ENCODE measurements around the gene ADGRL4. TPM values are rescaled to one million over a fixed set of nuclear protein-coding genes. Genes with fewer than 3 reads are reported as not detected.

ADGRL4 gene
- total and polyA plus RNA-seq, 2 of the 13 experiments (the other 11 are each of a cell fraction or from before 2014, with no cell fraction given) = not detected

DNA sequence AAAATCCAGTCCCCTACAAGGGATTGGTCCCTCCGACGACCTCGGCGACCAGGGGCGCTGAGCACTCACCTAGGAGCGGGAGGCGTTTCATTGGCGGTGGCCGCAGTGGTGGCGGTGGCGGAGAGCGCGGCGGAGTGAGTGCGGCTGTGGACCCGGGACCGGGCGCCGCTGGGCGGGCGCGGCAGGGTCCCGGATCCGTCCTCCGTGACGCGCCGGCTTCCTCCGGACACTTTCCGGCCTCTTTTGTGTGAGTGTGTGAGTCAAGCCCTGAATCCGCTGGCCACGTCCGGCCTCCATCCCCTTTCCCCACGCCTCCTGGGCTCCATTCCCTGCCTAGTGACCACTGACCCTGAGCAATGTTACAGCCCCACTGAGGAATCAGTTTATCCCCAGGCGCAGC lies at the start of gene ADGRL4 (continued):
- TF ChIP-seq, protein P1, sequence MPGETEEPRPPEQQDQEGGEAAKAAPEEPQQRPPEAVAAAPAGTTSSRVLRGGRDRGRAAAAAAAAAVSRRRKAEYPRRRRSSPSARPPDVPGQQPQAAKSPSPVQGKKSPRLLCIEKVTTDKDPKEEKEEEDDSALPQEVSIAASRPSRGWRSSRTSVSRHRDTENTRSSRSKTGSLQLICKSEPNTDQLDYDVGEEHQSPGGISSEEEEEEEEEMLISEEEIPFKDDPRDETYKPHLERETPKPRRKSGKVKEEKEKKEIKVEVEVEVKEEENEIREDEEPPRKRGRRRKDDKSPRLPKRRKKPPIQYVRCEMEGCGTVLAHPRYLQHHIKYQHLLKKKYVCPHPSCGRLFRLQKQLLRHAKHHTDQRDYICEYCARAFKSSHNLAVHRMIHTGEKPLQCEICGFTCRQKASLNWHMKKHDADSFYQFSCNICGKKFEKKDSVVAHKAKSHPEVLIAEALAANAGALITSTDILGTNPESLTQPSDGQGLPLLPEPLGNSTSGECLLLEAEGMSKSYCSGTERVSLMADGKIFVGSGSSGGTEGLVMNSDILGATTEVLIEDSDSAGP (CRISPR knock-in tag; IDR thresholded peaks at IDR 0.05; ENCODE audit: borderline replicate concordance) = no peak

GRCh38 chr1:79055856-79056255 lies 49.3 kb upstream of the ADGRL4 start:
- BruUV-seq (replicated peaks) = no TSS peak
- H3K4me3 ChIP-seq (replicated peaks in 1 of 3; ENCODE audit: insufficient read depth in 1 of 3, low read depth in 2 of 3, low read length in 3 of 3) = no peak overlapping the region
- H3K9me3 ChIP-seq (ENCODE audit: low read length) = peaks cover 84% of the 10 kb centered on the region
- FAIRE-seq (no peak), ATAC-seq (no peak), DNase-seq (ENCODE audit: low spot score) (no peak)
- H2AFZ ChIP-seq (ENCODE audit: low read length) = no peak overlapping the region
- H3K9ac ChIP-seq (ENCODE audit: insufficient read depth, low read depth, low read length) = no peak overlapping the region
- H3K4me2 ChIP-seq (ENCODE audit: low read depth, low read length) = no peak overlapping the region
- POLR2A ChIA-PET = no interaction called here
- no peaks in the 10 kb centered on the region for H3K27me3 ChIP-seq (ENCODE audit: control insufficient read depth in 1 of 2, insufficient read depth in 2 of 2, low read length in 2 of 2)
- H3K4me1 ChIP-seq (ENCODE audit: insufficient read depth, low read length) = no peaks in the 10 kb centered on the region
- CTCF ChIA-PET (ENCODE audit: low intra/inter-chr PET ratio, low total read pairs) = no interaction called here
- TF ChIP-seq, protein P2, sequence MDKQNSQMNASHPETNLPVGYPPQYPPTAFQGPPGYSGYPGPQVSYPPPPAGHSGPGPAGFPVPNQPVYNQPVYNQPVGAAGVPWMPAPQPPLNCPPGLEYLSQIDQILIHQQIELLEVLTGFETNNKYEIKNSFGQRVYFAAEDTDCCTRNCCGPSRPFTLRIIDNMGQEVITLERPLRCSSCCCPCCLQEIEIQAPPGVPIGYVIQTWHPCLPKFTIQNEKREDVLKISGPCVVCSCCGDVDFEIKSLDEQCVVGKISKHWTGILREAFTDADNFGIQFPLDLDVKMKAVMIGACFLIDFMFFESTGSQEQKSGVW (CRISPR knock-in tag; IDR thresholded peaks at IDR 0.05; ENCODE audit: borderline replicate concordance) = no peak
- TF ChIP-seq, protein P3, sequence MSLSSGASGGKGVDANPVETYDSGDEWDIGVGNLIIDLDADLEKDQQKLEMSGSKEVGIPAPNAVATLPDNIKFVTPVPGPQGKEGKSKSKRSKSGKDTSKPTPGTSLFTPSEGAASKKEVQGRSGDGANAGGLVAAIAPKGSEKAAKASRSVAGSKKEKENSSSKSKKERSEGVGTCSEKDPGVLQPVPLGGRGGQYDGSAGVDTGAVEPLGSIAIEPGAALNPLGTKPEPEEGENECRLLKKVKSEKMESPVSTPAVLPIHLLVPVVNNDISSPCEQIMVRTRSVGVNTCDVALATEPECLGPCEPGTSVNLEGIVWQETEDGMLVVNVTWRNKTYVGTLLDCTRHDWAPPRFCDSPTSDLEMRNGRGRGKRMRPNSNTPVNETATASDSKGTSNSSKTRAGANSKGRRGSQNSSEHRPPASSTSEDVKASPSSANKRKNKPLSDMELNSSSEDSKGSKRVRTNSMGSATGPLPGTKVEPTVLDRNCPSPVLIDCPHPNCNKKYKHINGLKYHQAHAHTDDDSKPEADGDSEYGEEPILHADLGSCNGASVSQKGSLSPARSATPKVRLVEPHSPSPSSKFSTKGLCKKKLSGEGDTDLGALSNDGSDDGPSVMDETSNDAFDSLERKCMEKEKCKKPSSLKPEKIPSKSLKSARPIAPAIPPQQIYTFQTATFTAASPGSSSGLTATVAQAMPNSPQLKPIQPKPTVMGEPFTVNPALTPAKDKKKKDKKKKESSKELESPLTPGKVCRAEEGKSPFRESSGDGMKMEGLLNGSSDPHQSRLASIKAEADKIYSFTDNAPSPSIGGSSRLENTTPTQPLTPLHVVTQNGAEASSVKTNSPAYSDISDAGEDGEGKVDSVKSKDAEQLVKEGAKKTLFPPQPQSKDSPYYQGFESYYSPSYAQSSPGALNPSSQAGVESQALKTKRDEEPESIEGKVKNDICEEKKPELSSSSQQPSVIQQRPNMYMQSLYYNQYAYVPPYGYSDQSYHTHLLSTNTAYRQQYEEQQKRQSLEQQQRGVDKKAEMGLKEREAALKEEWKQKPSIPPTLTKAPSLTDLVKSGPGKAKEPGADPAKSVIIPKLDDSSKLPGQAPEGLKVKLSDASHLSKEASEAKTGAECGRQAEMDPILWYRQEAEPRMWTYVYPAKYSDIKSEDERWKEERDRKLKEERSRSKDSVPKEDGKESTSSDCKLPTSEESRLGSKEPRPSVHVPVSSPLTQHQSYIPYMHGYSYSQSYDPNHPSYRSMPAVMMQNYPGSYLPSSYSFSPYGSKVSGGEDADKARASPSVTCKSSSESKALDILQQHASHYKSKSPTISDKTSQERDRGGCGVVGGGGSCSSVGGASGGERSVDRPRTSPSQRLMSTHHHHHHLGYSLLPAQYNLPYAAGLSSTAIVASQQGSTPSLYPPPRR (CRISPR knock-in tag; IDR thresholded peaks at IDR 0.05; ENCODE audit: borderline replicate concordance) = no peak
- TF ChIP-seq ZNF777 (CRISPR knock-in tag; IDR thresholded peaks at IDR 0.05) (no peak), STAG1 (CRISPR knock-in tag; IDR thresholded peaks at IDR 0.05) (no peak)
- H3K79me2 ChIP-seq (ENCODE audit: insufficient read depth, low read length) = no peaks in the 10 kb centered on the region
- in situ Hi-C loops (cut with HindIII; ENCODE audit: extremely low pct_ligation_motif_present, low pct_unique_long_range_greater_than_20kb) = no loop called here
- no peaks in the 10 kb centered on the region for H3K36me3 ChIP-seq (replicated peaks in 1 of 2; ENCODE audit: control insufficient read depth in 1 of 2, insufficient read depth in 2 of 2, low read length in 2 of 2)
- H4K20me1 ChIP-seq (ENCODE audit: insufficient read depth, low read length) = no peaks in the 10 kb centered on the region
- H3K27ac ChIP-seq (ENCODE audit: extremely low read length, insufficient read depth, low read length) = no peak overlapping the region
- intact Hi-C loops (cut with micrococcal nuclease; ENCODE audit: unreplicated experiment) = no loop called here
- WGBS (ENCODE audit: low lambda C conversion rate) = 60% methylated on average over 15 of the region's 15 CpGs
